Panc1 (cell line): Measurements from ENCODE around the gene BCORL1. TPM values are rescaled to one million over a fixed set of nuclear protein-coding genes. Genes with fewer than 3 reads are reported as not detected.

Source experiments
- ATAC-seq: fragments of 200-7000 bp; cut with Tn5 transposase; 2 replicates; pipeline ENCODE4 v1.9.1; 2020; ENCODE audit warnings: mild to moderate bottlenecking, moderate library complexity
- BruUV-seq: library from RNA; stranded (reverse); fragments of 400-500 nt; replicated peaks from 2 replicates; lab custom pipeline; 2021; lab: Mats Ljungman, UMichigan
- CTCF ChIA-PET: fragments of 300-600 bp; sonication (Branson Sonifier 250); formaldehyde crosslinking; loops from one replicate; lab custom pipeline; 2022; ENCODE audit warnings: antibody characterized with exemption; lab: Charles Lee
- POLR2A ChIA-PET: fragments of 300-600 bp; sonication (Branson Sonifier 250); formaldehyde crosslinking; loops from one replicate; lab custom pipeline; 2022; ENCODE audit warnings: antibody characterized with exemption; lab: Charles Lee
- DNase-seq: peaks from one replicate; pipeline ENCODE4 v3.0.0-alpha.2; 2010; ENCODE audit warnings: low read depth, low spot score
- H3K27ac ChIP-seq: 2 replicates; pipeline ENCODE4 v1.5.1; 2011; ENCODE audit warnings: mild to moderate bottlenecking, low read length, inconsistent platforms
- H3K27me3 ChIP-seq: fragments of 200-500 bp; sonication (Bioruptor generic); 2 replicates; pipeline ENCODE4 v1.6.0; 2014; ENCODE audit warnings: low read length, inconsistent platforms; ENCODE audit not compliant: control insufficient read depth, insufficient read depth
- H3K36me3 ChIP-seq: fragments of 200-500 bp; sonication (Bioruptor generic); 2 replicates; pipeline ENCODE4 v1.5.1; 2014; ENCODE audit warnings: inconsistent platforms, mild to moderate bottlenecking, low read length, moderate library complexity; ENCODE audit not compliant: control insufficient read depth, insufficient read depth
- H3K4me1 ChIP-seq: 2 replicates; pipeline ENCODE4 v1.5.1; 2011; ENCODE audit warnings: inconsistent platforms, mild to moderate bottlenecking, low read length, moderate library complexity; ENCODE audit not compliant: control insufficient read depth, insufficient read depth
- H3K4me3 ChIP-seq, 2 experiments: 2 replicates each; pipeline ENCODE4 v1.5.1; 2011 to 2012; ENCODE audit warnings: low read depth in 2 of 2, low read length in 2 of 2, mild to moderate bottlenecking in 2 of 2, inconsistent platforms in 1 of 2, moderate library complexity in 1 of 2
- H3K9me3 ChIP-seq: fragments of 200-500 bp; sonication (Bioruptor generic); 2 replicates; pipeline ENCODE4 v1.5.1; 2014; ENCODE audit warnings: low read depth, mild to moderate bottlenecking, inconsistent platforms, low read length, moderate library complexity; ENCODE audit not compliant: control insufficient read depth, insufficient read depth
- CTCF ChIP-seq: fragments of 450-650 bp; IDR thresholded peaks from 2 replicates; pipeline ENCODE4 v1.5.1; 2017; ENCODE audit warnings: mild to moderate bottlenecking
- POLR2AphosphoS5 ChIP-seq: IDR thresholded peaks from 2 replicates; pipeline ENCODE4 v1.6.1; 2012; ENCODE audit warnings: mild to moderate bottlenecking, low read depth, low read length, moderate library complexity
- REST ChIP-seq, 2 experiments: IDR thresholded peaks; 2 replicates each; pipeline ENCODE4 v1.6.1; 2011 to 2012; ENCODE audit warnings: low read depth in 2 of 2, control low read depth in 1 of 2, low read length in 1 of 2, mild to moderate bottlenecking in 1 of 2, moderate library complexity in 1 of 2; ENCODE audit not compliant: insufficient read depth in 1 of 2
- SIN3A ChIP-seq: IDR thresholded peaks from 2 replicates; pipeline ENCODE4 v1.6.1; 2012; ENCODE audit warnings: low read depth, mild to moderate bottlenecking, low read length, moderate library complexity, borderline replicate concordance; ENCODE audit not compliant: insufficient read depth
- TCF7L2 ChIP-seq: IDR thresholded peaks from 2 replicates; pipeline ENCODE4 v1.6.1; 2011; ENCODE audit warnings: mild to moderate bottlenecking, low read depth, low read length, inconsistent platforms
- in situ Hi-C: cut with HindIII; loops from 2 replicates; pipeline ENCODE4 v1.10.0; 2016; ENCODE audit warnings: low sequenced_read_pairs, low pct_unique_long_range_greater_than_20kb
- intact Hi-C: fragments of 100-400 bp; cut with micrococcal nuclease; formaldehyde crosslinking; loops from one replicate; pipeline ENCODE4 v1.10.0; 2022; ENCODE audit not compliant: unreplicated experiment
- total RNA-seq: library from RNA; stranded (reverse); gene quantifications from one replicate; pipeline ENCODE4 v1.2.1, GENCODE V29; 2021; ENCODE audit not compliant: unreplicated experiment

BCORL1 gene
- total RNA-seq, 1 experiment from 2014 or later, result 67.4 TPM

GRCh38 chrX:130081421-130082045, 99.1 kb downstream of the BCORL1 start:
- H3K27ac ChIP-seq, result no peak overlapping the region
- ChIA-PET CTCF (interaction anchor here (0.6 to 0.9 kb wide), 5 partner anchors 21 to 365 kb away, joined by 3 to 4 read pairs (median 3); no protein-coding TSS in a partner anchor), POLR2A (no interaction called here)
- in situ Hi-C loops (no loop called here), intact Hi-C loops (loop anchor here (2.0 kb wide), 1 partner anchor 111 kb away; no protein-coding TSS in a partner anchor)
- no peak for TF ChIP-seq CTCF
- no peak for TF ChIP-seq SIN3A
- no peak for TF ChIP-seq POLR2AphosphoS5
- no peak for TF ChIP-seq REST (IDR thresholded peaks at IDR 0.05; ENCODE audit: insufficient read depth in 1 of 2, low read depth in 2 of 2, low read length in 1 of 2)
- no peak for TF ChIP-seq TCF7L2
- H3K9me3 ChIP-seq, result no peaks in the 10 kb centered on the region
- no peak overlapping the region for H3K4me3 ChIP-seq
- 0 out of 2 replicates have a peak, but pooled peaks have one; percentile 32 for ATAC-seq
- no TSS peak for BruUV-seq
- H3K27me3 ChIP-seq, result no peaks in the 10 kb centered on the region
- no peaks in the 10 kb centered on the region for H3K36me3 ChIP-seq
- peaks cover 42% of the 10 kb centered on the region for H3K4me1 ChIP-seq
- DNase-seq, result no peak

GRCh38 chrX:130082244-130083106, 100.0 kb downstream of the BCORL1 start:
- H3K9me3 ChIP-seq, result no peaks in the 10 kb centered on the region
- no peaks in the 10 kb centered on the region for H3K27me3 ChIP-seq
- CTCF ChIA-PET, result interaction anchor here (0.7 kb wide), 1 partner anchor 26 kb away, joined by 3 read pairs; no protein-coding TSS in a partner anchor
- POLR2A ChIA-PET, result no interaction called here
- no peaks in the 10 kb centered on the region for H3K36me3 ChIP-seq
- in situ Hi-C loops, result no loop called here
- no peak for TF ChIP-seq POLR2AphosphoS5
- no peak for TF ChIP-seq CTCF
- no peak for TF ChIP-seq TCF7L2
- no peak for TF ChIP-seq SIN3A
- intact Hi-C loops, result no loop called here
- peaks cover 42% of the 10 kb centered on the region for H3K4me1 ChIP-seq
- H3K27ac ChIP-seq, result no peak overlapping the region
- ATAC-seq (no peak), DNase-seq (no peak)
- BruUV-seq, result no TSS peak
- H3K4me3 ChIP-seq, result no peak overlapping the region
